ENCODE measurements around the gene TOM1L2.

The TOM1L2 gene

DNA sequence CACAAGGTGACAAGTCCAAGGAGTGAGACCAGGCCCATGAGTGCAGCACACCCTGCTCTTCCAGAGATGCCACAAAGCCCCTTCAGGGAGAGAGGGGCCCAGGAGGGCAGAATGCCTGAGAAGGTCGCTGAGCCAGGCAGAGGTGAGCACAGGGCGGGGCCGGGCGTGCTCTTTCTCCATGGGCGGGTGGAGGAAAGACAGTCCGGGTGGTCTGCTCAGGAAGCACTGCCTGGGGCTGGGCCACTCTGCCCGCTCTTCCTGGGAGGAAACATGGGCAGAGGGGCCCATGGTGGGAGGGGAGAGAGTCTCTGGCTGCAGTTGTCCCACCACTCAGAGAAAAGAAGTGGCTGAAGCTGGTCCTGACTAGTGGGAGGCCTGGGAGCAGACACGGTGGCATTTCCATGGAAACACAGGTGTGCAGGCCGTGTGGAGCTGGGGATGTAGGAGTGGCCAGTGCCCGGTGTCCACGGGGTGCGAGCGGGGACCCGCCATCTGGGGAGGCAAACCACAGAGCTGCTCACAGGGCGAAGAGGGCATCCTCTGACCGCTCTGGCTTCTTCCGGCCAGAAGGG is 125.0 kb downstream of the TOM1L2 start:
- Histone ChIP-seq H3K27me3 (no peaks in the 10 kb centered on the region), H3K36me3 (no peaks in the 10 kb centered on the region), H3K4me1 (peaks cover 9% of the 10 kb centered on the region), H3K9me3 (no peaks in the 10 kb centered on the region), H3K4me3 (ENCODE audit: low read depth, low read length) (no peak overlapping the region)
- DNase-seq, result no peak
- TF ChIP-seq, protein P1, sequence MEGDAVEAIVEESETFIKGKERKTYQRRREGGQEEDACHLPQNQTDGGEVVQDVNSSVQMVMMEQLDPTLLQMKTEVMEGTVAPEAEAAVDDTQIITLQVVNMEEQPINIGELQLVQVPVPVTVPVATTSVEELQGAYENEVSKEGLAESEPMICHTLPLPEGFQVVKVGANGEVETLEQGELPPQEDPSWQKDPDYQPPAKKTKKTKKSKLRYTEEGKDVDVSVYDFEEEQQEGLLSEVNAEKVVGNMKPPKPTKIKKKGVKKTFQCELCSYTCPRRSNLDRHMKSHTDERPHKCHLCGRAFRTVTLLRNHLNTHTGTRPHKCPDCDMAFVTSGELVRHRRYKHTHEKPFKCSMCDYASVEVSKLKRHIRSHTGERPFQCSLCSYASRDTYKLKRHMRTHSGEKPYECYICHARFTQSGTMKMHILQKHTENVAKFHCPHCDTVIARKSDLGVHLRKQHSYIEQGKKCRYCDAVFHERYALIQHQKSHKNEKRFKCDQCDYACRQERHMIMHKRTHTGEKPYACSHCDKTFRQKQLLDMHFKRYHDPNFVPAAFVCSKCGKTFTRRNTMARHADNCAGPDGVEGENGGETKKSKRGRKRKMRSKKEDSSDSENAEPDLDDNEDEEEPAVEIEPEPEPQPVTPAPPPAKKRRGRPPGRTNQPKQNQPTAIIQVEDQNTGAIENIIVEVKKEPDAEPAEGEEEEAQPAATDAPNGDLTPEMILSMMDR (IDR thresholded peaks at IDR 0.05; ENCODE audit: low read depth, low read length), result no peak

DNA sequence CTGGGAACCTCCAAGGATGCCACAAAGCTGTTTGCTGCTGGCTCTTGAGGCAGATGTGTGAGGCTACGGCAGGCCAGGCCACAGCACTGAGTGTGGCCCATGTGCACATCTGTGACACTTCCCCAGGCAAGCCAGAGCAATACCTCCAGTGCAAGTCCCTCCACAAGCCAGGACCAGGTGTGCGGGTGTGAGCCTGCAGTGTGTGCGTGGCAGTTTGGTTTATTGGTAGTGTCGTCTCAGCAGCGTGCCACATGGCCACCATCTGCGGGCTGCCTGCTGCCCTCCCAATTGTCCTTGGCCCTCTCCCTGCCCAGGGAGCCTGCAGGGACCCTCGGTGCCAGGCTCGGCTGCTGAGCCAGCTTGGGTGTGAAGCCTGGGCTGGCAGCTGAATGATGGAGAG is 125.6 kb downstream of the TOM1L2 start:
- no peaks in the 10 kb centered on the region for H3K9me3 ChIP-seq
- H3K4me3 ChIP-seq (ENCODE audit: low read depth, low read length), result no peak overlapping the region
- TF ChIP-seq, protein P1 (IDR thresholded peaks at IDR 0.05; ENCODE audit: low read depth, low read length), result no peak
- no peaks in the 10 kb centered on the region for H3K36me3 ChIP-seq
- no peak for DNase-seq
- no peaks in the 10 kb centered on the region for H3K27me3 ChIP-seq
- peaks cover 9% of the 10 kb centered on the region for H3K4me1 ChIP-seq

DNA sequence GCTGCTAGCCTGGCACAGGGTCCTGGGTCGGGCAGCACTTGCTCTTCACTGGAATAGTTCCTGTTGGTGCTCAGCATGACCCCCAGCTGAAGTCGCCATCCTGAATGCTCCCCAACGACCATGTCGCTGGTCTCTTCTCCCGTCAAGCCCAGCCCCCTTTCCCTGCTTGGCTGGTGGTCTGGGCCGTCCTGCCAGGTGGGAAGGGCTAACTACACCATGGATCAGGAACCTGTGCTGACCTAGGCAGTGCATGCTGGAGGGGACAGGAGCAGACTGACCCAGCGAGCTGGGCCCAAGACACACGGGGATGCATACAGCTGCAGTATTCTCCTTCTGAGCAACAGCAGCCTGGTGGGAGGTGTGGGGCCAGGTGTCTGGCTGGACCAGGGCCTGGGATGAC is 126.2 kb downstream of the TOM1L2 start:
- no peaks in the 10 kb centered on the region for H3K9me3 ChIP-seq
- TF ChIP-seq, protein P1 (IDR thresholded peaks at IDR 0.05; ENCODE audit: low read depth, low read length), result no peak
- H3K27me3 ChIP-seq, result no peaks in the 10 kb centered on the region
- H3K36me3 ChIP-seq, result no peaks in the 10 kb centered on the region
- no peak overlapping the region for H3K4me3 ChIP-seq (ENCODE audit: low read depth, low read length)
- H3K4me1 ChIP-seq, result peaks cover 10% of the 10 kb centered on the region
- no peak for DNase-seq

DNA sequence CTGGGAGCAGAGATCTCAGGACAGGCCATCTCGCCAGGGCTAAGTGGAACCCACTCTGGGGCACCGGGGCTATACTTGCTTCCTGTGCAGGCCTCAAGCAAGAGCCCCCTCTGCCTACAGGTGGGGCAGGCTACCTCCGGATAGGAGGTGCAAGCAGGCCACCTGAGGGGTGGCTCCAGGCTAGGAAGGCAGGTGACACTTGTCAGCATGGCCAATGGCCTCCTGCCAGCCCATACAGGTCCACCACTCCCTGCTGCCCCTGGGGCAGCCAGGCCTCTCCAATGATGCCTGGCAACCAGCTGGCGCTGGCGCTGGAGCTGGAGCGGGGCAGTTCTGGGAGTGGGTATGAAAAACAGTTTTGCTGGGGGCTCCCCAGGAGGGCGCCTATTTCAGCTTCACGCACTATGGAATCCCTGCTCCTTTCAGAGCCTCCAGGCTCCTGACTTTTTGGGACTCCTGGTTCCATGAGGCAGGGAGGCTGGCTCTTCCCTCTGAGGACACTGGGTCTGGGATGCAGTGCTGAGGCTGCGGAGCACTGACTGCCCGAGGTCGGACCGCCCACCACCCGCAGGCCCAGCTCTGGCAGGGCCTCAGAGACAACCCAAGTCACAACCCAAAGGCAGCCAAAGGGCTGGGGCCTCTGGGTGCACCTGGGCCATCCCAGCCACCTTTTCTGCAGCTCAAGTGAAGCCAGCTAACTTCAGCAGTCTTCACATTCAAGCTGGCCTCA is 127.0 kb downstream of the TOM1L2 start:
- H3K27me3 ChIP-seq, result no peaks in the 10 kb centered on the region
- no peak for DNase-seq
- TF ChIP-seq, protein P1 (IDR thresholded peaks at IDR 0.05; ENCODE audit: low read depth, low read length), result no peak
- H3K4me1 ChIP-seq, result peaks cover 14% of the 10 kb centered on the region
- H3K9me3 ChIP-seq, result no peaks in the 10 kb centered on the region
- no peak overlapping the region for H3K4me3 ChIP-seq (ENCODE audit: low read depth, low read length)
- H3K36me3 ChIP-seq, result no peaks in the 10 kb centered on the region

DNA sequence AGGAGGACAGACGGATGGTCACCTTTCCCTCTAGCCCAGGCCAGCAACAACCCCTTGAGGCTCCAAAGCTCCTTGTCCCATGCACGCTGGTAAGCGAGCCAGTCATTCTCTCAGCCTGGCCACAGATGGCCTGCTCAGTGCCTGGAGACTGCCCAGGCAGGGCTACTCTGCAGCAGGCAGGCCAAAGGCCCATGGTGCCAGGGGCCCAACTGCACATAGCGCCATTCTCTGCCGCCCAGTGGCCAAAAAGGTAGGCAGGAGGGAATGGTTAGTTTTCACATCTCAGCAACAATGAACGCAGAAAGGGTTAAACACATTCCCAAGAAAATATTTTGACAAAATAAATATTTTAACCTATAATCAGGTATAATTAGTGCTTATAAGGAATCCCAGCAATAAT is 127.7 kb downstream of the TOM1L2 start:
- Histone ChIP-seq H3K9me3 (no peaks in the 10 kb centered on the region), H3K36me3 (no peaks in the 10 kb centered on the region), H3K27me3 (no peaks in the 10 kb centered on the region), H3K4me1 (peaks cover 16% of the 10 kb centered on the region), H3K4me3 (ENCODE audit: low read depth, low read length) (no peak overlapping the region)
- TF ChIP-seq, protein P1 (IDR thresholded peaks at IDR 0.05; ENCODE audit: low read depth, low read length), result no peak
- no peak for DNase-seq

- peak; percentile 32 for DNase-seq
- H3K9me3 ChIP-seq, result no peaks in the 10 kb centered on the region
- peaks cover 18% of the 10 kb centered on the region for H3K4me1 ChIP-seq
- H3K27me3 ChIP-seq, result no peaks in the 10 kb centered on the region
- no peak overlapping the region for H3K4me3 ChIP-seq (ENCODE audit: low read depth, low read length)
- TF ChIP-seq, protein P1 (IDR thresholded peaks at IDR 0.05; ENCODE audit: low read depth, low read length), result no peak
- no peaks in the 10 kb centered on the region for H3K36me3 ChIP-seq
These were observed 128.1 kb downstream of the TOM1L2 start for GRCh38 chr17:17844079-17844478.
